Measurements from ENCODE around the gene DNAJC1.
"Not testable (repeated sequence)": the region's sequence is repeated elsewhere in the genome, so short reads cannot be mapped to it uniquely, and the experiment has no call there.

The DNAJC1 gene

GRCh38 chr10:21825345-21825744 lies 178.2 kb downstream of the DNAJC1 start:
- DNase-seq (ENCODE audit: low spot score): no peak

GRCh38 chr10:21824409-21824808 lies 179.1 kb downstream of the DNAJC1 start:
- DNase-seq (ENCODE audit: low spot score): no peak

- DNase-seq (ENCODE audit: low spot score): no peak
These were observed 179.9 kb downstream of the DNAJC1 start for GRCh38 chr10:21823617-21824016.

- not testable (repeated sequence) for DNase-seq (ENCODE audit: low spot score)
These were observed 181.3 kb downstream of the DNAJC1 start for GRCh38 chr10:21822273-21822672.

GRCh38 chr10:21820952-21821351 lies 182.6 kb downstream of the DNAJC1 start:
- DNase-seq (ENCODE audit: low spot score): no peak

- DNase-seq (ENCODE audit: low spot score): not testable (repeated sequence)
These were observed 185.1 kb downstream of the DNAJC1 start for GRCh38 chr10:21818416-21818815.

- DNase-seq (ENCODE audit: low spot score): no peak
These were observed 188.7 kb downstream of the DNAJC1 start for GRCh38 chr10:21814866-21815265.

GRCh38 chr10:21813946-21814345 lies 189.6 kb downstream of the DNAJC1 start:
- no peak for DNase-seq (ENCODE audit: low spot score)

- DNase-seq (ENCODE audit: low spot score): no peak
These were observed 192.3 kb downstream of the DNAJC1 start for GRCh38 chr10:21811245-21811585.

GRCh38 chr10:21810582-21811244 lies 192.8 kb downstream of the DNAJC1 start:
- no peak for DNase-seq (ENCODE audit: low spot score)

- no peak for DNase-seq (ENCODE audit: low spot score)
These were observed 195.0 kb downstream of the DNAJC1 start for GRCh38 chr10:21808550-21808949.

GRCh38 chr10:21807180-21807579 lies 196.3 kb downstream of the DNAJC1 start:
- DNase-seq (ENCODE audit: low spot score): no peak

- no peak for DNase-seq (ENCODE audit: low spot score)
These were observed 200.2 kb downstream of the DNAJC1 start for GRCh38 chr10:21803374-21803773.

GRCh38 chr10:21801609-21802008 lies 201.9 kb downstream of the DNAJC1 start:
- DNase-seq (ENCODE audit: low spot score): no peak

- DNase-seq (ENCODE audit: low spot score): peak; percentile 7
These were observed 205.4 kb downstream of the DNAJC1 start for GRCh38 chr10:21797984-21798765.

- no peak for DNase-seq (ENCODE audit: low spot score)
These were observed 206.0 kb downstream of the DNAJC1 start for GRCh38 chr10:21797533-21797932.

- DNase-seq (ENCODE audit: low spot score): no peak
These were observed 212.3 kb downstream of the DNAJC1 start for GRCh38 chr10:21791276-21791675.

GRCh38 chr10:21776883-21777282 lies 226.6 kb downstream of the DNAJC1 start:
- no peak for DNase-seq (ENCODE audit: low spot score)

- no peak for DNase-seq (ENCODE audit: low spot score)
These were observed 232.3 kb downstream of the DNAJC1 start for GRCh38 chr10:21771219-21771618.

- no peak for DNase-seq (ENCODE audit: low spot score)
These were observed 234.5 kb downstream of the DNAJC1 start for GRCh38 chr10:21769041-21769440.

GRCh38 chr10:21764466-21765189 lies 238.9 kb downstream of the DNAJC1 start:
- peak; percentile 16 for DNase-seq (ENCODE audit: low spot score)

GRCh38 chr10:21760332-21760731 lies 243.2 kb downstream of the DNAJC1 start:
- no peak for DNase-seq (ENCODE audit: low spot score)

- DNase-seq (ENCODE audit: low spot score): no peak
These were observed 244.3 kb downstream of the DNAJC1 start for GRCh38 chr10:21759232-21759631.
